Esophagus squamous epithelium (tissue), 5 donors: Measurements from ENCODE around the gene ALDH1A3. TPM values are rescaled to one million over a fixed set of nuclear protein-coding genes. Genes with fewer than 3 reads are reported as not detected.

ENCODE experiments used
- DNase-seq: peaks from one replicate; lab custom pipeline; 2025; lab: John Stamatoyannopoulos, UW
- H3K27ac ChIP-seq, 4 donors: fragments of 200-600 bp; sonication (generic); one replicate each; pipeline ENCODE4 v1.5.1; 2016 to 2019; ENCODE audit warnings: mild to moderate bottlenecking in 1 of 4
- H3K27me3 ChIP-seq, 4 donors: fragments of 200-600 bp; sonication (generic); 1 replicate in 3 of 4; 2 replicates in 1 of 4; pipeline versions ENCODE4 v1.5.1 to v1.6.0; 2017 to 2021; ENCODE audit warnings: antibody characterized with exemption in 1 of 4
- H3K36me3 ChIP-seq, 3 donors: fragments of 200-600 bp; sonication (generic); one replicate each; pipeline ENCODE4 v1.5.1; 2016 to 2019
- H3K4me1 ChIP-seq, 3 donors: fragments of 200-600 bp; sonication (generic); one replicate each; pipeline ENCODE4 v1.5.1; 2017 to 2019
- H3K4me3 ChIP-seq, 4 donors: fragments of 200-600 bp; sonication (generic); 1 replicate in 3 of 4; 2 replicates in 1 of 4; pipeline ENCODE4 v1.5.1; 2016 to 2019; ENCODE audit warnings: mild to moderate bottlenecking in 2 of 4, moderate library complexity in 1 of 4
- H3K9me3 ChIP-seq, 3 donors: fragments of 200-600 bp; sonication (generic); one replicate each; pipeline ENCODE4 v1.5.1; 2016 to 2019
- POLR2A ChIP-seq, 4 donors: fragments of 450-650 bp; IDR thresholded peaks; one replicate each; pipeline ENCODE4 v1.6.1; 2017; ENCODE audit warnings: antibody characterized with exemption in 4 of 4, mild to moderate bottlenecking in 4 of 4, moderate library complexity in 3 of 4
- WGBS, 2 donors: methylation state at CpG; one replicate each; pipeline ENCODE4 v1.1.5; 2018; 5-methylcytosine and 5-hydroxymethylcytosine counted together
- intact Hi-C: fragments of 100-400 bp; cut with DNase I; formaldehyde crosslinking; loops from one replicate; pipeline ENCODE4 v1.15.0; 2022
- total RNA-seq, 4 donors: library from RNA; depleted of rRNA; stranded (reverse); fragments of >200 nt; gene quantifications; one replicate each; pipeline ENCODE4 v1.1.0, GENCODE V29; 2016
- TF ChIP-seq, protein P1 (sequence below), 6 experiments: fragments of 450-650 bp in 4 of 6; fragments of 200-600 bp in 2 of 6; sonication (generic) in 2 of 6; IDR thresholded peaks; one replicate each; pipeline ENCODE4 v1.5.1; 2016 to 2019; ENCODE audit warnings: antibody characterized with exemption in 6 of 6, mild to moderate bottlenecking in 4 of 6, moderate library complexity in 4 of 6
- donor health status: DM: yes; HTN: yes; CAD: no.

The ALDH1A3 gene
- total RNA-seq, 4 donors from 2014 or later, result 31.9 to 63.0 (median 38.1) TPM

- intact Hi-C loops, result no loop called here
- Histone ChIP-seq H3K4me3 (peak overlapping the region in 1 of 4 donors; percentile 8), H3K9me3 (no peaks in the 10 kb centered on the region), H3K27ac (peak overlapping the region in 2 of 4 donors; percentile 7 to 54), H3K4me1 (peaks cover 0 to 4% (median 2%) of the 10 kb centered on the region in 3 donors), H3K36me3 (no peaks in the 10 kb centered on the region), H3K27me3 (no peaks in the 10 kb centered on the region)
- WGBS, 2 donors, result 75 to 86% methylated on average over 7 of the region's 7 CpGs
- TF ChIP-seq, protein P1, sequence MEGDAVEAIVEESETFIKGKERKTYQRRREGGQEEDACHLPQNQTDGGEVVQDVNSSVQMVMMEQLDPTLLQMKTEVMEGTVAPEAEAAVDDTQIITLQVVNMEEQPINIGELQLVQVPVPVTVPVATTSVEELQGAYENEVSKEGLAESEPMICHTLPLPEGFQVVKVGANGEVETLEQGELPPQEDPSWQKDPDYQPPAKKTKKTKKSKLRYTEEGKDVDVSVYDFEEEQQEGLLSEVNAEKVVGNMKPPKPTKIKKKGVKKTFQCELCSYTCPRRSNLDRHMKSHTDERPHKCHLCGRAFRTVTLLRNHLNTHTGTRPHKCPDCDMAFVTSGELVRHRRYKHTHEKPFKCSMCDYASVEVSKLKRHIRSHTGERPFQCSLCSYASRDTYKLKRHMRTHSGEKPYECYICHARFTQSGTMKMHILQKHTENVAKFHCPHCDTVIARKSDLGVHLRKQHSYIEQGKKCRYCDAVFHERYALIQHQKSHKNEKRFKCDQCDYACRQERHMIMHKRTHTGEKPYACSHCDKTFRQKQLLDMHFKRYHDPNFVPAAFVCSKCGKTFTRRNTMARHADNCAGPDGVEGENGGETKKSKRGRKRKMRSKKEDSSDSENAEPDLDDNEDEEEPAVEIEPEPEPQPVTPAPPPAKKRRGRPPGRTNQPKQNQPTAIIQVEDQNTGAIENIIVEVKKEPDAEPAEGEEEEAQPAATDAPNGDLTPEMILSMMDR (IDR thresholded peaks at IDR 0.05), result no peak
- no peak for TF ChIP-seq POLR2A (IDR thresholded peaks at IDR 0.05)
- no peak for DNase-seq
These were observed 64.7 kb downstream of the ALDH1A3 start for GRCh38 chr15:100944244-100944895.

GRCh38 chr15:100944986-100945385 is 65.4 kb downstream of the ALDH1A3 start:
- Histone ChIP-seq H3K27me3 (no peaks in the 10 kb centered on the region), H3K27ac (no peak overlapping the region), H3K4me3 (no peak overlapping the region), H3K9me3 (no peaks in the 10 kb centered on the region), H3K36me3 (no peaks in the 10 kb centered on the region), H3K4me1 (peaks cover 0 to 4% (median 2%) of the 10 kb centered on the region in 3 donors)
- DNase-seq, result no peak
- TF ChIP-seq, protein P1 (IDR thresholded peaks at IDR 0.05), result no peak
- TF ChIP-seq POLR2A (IDR thresholded peaks at IDR 0.05), result no peak
- WGBS, 2 donors, result 79 to 84% methylated on average over 5 to 6 of the region's 6 CpGs
- intact Hi-C loops, result no loop called here

DNA sequence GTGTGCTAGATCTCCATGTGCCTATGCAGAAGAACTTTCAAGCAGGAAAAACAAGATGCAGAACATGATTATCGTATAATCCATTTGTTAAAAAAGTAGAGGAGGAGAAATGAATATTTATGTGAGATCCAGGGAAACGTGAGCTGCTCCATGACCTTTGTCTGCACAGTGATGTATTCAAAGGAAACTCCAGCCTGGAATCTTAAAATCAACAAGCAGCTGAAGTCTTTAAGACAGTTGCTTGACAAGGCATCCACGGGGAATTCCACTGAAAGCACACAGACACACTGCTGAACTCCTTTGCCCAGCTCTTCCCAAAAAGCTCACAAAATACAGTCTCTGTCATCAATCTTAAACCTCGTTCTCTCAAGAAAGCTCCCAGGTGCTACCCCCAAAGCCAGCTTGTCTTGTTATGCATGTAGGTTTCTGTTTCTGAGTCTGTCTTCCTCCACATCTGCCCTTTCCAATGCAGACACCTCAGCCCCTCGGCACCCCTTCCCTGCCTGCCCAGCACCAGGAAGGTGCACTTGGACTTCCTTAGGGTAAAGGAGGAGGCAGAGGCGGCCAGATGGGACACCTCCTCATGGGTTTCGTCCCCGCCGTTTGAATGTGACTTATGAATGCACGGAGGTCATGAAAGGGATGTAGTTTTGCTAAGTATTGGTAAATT is 68.3 kb downstream of the ALDH1A3 start:
- no peaks in the 10 kb centered on the region for H3K36me3 ChIP-seq
- no peaks in the 10 kb centered on the region for H3K9me3 ChIP-seq
- no peak overlapping the region for H3K4me3 ChIP-seq
- intact Hi-C loops, result no loop called here
- no peak overlapping the region for H3K27ac ChIP-seq
- no peak for TF ChIP-seq POLR2A (IDR thresholded peaks at IDR 0.05)
- TF ChIP-seq, protein P1 (IDR thresholded peaks at IDR 0.05), result no peak
- peaks cover 0 to 4% (median 2%) of the 10 kb centered on the region in 3 donors for H3K4me1 ChIP-seq
- no peak for DNase-seq
- 67 to 76% methylated on average over 10 of the region's 10 CpGs for WGBS, 2 donors
- H3K27me3 ChIP-seq, result no peaks in the 10 kb centered on the region

DNA sequence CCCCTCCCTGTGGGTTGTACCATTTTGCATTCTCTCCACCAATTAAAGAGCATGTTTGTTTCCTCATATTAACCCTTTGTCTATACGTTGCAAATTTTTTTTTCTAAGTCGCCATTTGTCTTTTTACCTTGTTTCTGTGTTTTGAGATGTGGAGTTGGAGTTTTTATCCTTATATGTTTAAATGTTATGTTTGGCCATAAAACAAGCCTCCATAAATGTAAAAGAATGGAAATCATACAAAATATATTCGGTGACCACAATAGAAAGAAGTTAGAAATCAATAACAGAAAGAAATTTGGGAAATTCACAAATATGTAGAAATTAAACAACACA is 68.8 kb downstream of the ALDH1A3 start:
- Histone ChIP-seq H3K27me3 (no peaks in the 10 kb centered on the region), H3K4me3 (no peak overlapping the region), H3K36me3 (no peaks in the 10 kb centered on the region), H3K9me3 (no peaks in the 10 kb centered on the region), H3K4me1 (peaks cover 0 to 4% (median 2%) of the 10 kb centered on the region in 3 donors), H3K27ac (no peak overlapping the region)
- no peak for TF ChIP-seq POLR2A (IDR thresholded peaks at IDR 0.05)
- TF ChIP-seq, protein P1 (IDR thresholded peaks at IDR 0.05), result no peak
- 88 to 90% methylated on average over 3 of the region's 3 CpGs for WGBS, 2 donors
- intact Hi-C loops, result no loop called here
- DNase-seq, result no peak

DNA sequence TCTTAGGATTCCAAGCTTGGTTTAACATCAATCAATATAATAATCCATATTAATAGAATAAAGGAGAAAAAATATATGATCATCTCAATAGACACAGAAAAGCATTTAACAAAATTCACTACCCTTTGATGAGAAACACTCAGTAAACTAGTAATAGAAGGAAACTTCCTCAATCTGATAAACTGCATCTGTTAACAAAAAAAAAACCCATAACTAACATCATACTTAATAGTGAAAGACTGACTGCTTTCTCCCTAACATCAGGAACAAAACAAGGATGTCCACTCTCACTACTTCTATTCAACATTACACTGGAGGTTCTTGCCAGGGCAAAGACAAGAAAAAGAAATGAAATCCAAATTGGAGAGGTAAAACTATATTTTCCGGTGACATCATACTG is 70.1 kb downstream of the ALDH1A3 start:
- intact Hi-C loops, result no loop called here
- TF ChIP-seq POLR2A (IDR thresholded peaks at IDR 0.05), result no peak
- TF ChIP-seq, protein P1 (IDR thresholded peaks at IDR 0.05), result no peak
- Histone ChIP-seq H3K36me3 (no peaks in the 10 kb centered on the region), H3K27ac (no peak overlapping the region), H3K27me3 (no peaks in the 10 kb centered on the region), H3K9me3 (no peaks in the 10 kb centered on the region), H3K4me3 (no peak overlapping the region), H3K4me1 (no peaks in the 10 kb centered on the region)
- 95 to 100% methylated on average over 1 of the region's 1 CpG for WGBS, 2 donors
- DNase-seq, result no peak
